Inflammatory macrophage (primary cell): Measurements from ENCODE around the gene LRRC28.

Experiments
- DNase-seq, 2 donors: peaks; one replicate each; pipeline ENCODE4 v3.0.0-alpha.2; 2020 to 2022

LRRC28 gene

GRCh38 chr15:99345242-99345641 is 94.0 kb downstream of the LRRC28 start:
- no peak for DNase-seq

- no peak for DNase-seq
Observed at GRCh38 chr15:99345832-99346462, 94.7 kb downstream of the LRRC28 start.

- DNase-seq = no peak
Observed at GRCh38 chr15:99347574-99347973, 96.3 kb downstream of the LRRC28 start.

GRCh38 chr15:99348412-99348811 is 97.1 kb downstream of the LRRC28 start:
- DNase-seq = no peak

GRCh38 chr15:99350408-99350807 is 99.1 kb downstream of the LRRC28 start:
- no peak for DNase-seq

- no peak for DNase-seq
Observed at GRCh38 chr15:99359769-99360168, 108.5 kb downstream of the LRRC28 start.

- DNase-seq = no peak
Observed at GRCh38 chr15:99361545-99362185, 110.4 kb downstream of the LRRC28 start.

- no peak for DNase-seq
Observed at GRCh38 chr15:99365242-99365641, 114.0 kb downstream of the LRRC28 start.

- no peak for DNase-seq
Observed at GRCh38 chr15:99366013-99366412, 114.7 kb downstream of the LRRC28 start.

- DNase-seq = no peak
Observed at GRCh38 chr15:99368743-99369142, 117.5 kb downstream of the LRRC28 start.

GRCh38 chr15:99369196-99369595 is 117.9 kb downstream of the LRRC28 start:
- peak in 1 of 2 donors; percentile 57 for DNase-seq

GRCh38 chr15:99371180-99372103 is 120.2 kb downstream of the LRRC28 start:
- DNase-seq = peak in 1 of 2 donors; percentile 29

- peak; percentile 6 to 53 for DNase-seq
Observed at GRCh38 chr15:99385005-99385669, 133.9 kb downstream of the LRRC28 start.

- peak in 1 of 2 donors; percentile 47 for DNase-seq
Observed at GRCh38 chr15:99385865-99386264, 134.6 kb downstream of the LRRC28 start.

- DNase-seq = no peak
Observed at GRCh38 chr15:99386391-99386790, 135.1 kb downstream of the LRRC28 start.

- DNase-seq = peak in 1 of 2 donors; percentile 2
Observed at GRCh38 chr15:99387421-99388168, 136.3 kb downstream of the LRRC28 start.

GRCh38 chr15:99390667-99391066 is 139.4 kb downstream of the LRRC28 start:
- DNase-seq = no peak

- no peak for DNase-seq
Observed at GRCh38 chr15:99393641-99394040, 142.4 kb downstream of the LRRC28 start.

GRCh38 chr15:99396375-99396774 is 145.1 kb downstream of the LRRC28 start:
- no peak for DNase-seq

- no peak for DNase-seq
Observed at GRCh38 chr15:99399061-99399460, 147.8 kb downstream of the LRRC28 start.

- DNase-seq = peak in 1 of 2 donors; percentile 56
Observed at GRCh38 chr15:99399618-99400017, 148.3 kb downstream of the LRRC28 start.

GRCh38 chr15:99401216-99401615 is 149.9 kb downstream of the LRRC28 start:
- peak; percentile 82 to 92 for DNase-seq
